Ishikawa (cell line): ENCODE data around the gene ZCCHC7.

Experiments used
- CEBPB ChIP-seq: IDR thresholded peaks from 2 replicates; pipeline ENCODE4 v1.6.1; 2012
- CREB1 ChIP-seq: IDR thresholded peaks from 2 replicates; pipeline ENCODE4 v1.6.1; 2012; ENCODE audit warnings: low read depth
- EP300 ChIP-seq: IDR thresholded peaks from 2 replicates; pipeline ENCODE4 v1.6.1; 2012; ENCODE audit warnings: borderline replicate concordance
- FOXM1 ChIP-seq: IDR thresholded peaks from 2 replicates; pipeline ENCODE4 v1.6.1; 2012; ENCODE audit warnings: low read depth, borderline replicate concordance
- NFIC ChIP-seq: IDR thresholded peaks from 2 replicates; pipeline ENCODE4 v1.6.1; 2012
- RAD21 ChIP-seq: IDR thresholded peaks from 2 replicates; pipeline ENCODE4 v1.6.1; 2012; ENCODE audit warnings: low read depth
- TAF1 ChIP-seq: IDR thresholded peaks from 2 replicates; pipeline ENCODE4 v1.6.1; 2012; ENCODE audit warnings: low read depth, mild to moderate bottlenecking
- TCF12 ChIP-seq: IDR thresholded peaks from 2 replicates; pipeline ENCODE4 v1.6.1; 2012; ENCODE audit warnings: low read depth
- TEAD4 ChIP-seq: IDR thresholded peaks from 2 replicates; pipeline ENCODE4 v1.6.1; 2012
- YY1 ChIP-seq: IDR thresholded peaks from 2 replicates; pipeline ENCODE4 v1.6.1; 2012; ENCODE audit warnings: low read depth
- ZBTB7A ChIP-seq: IDR thresholded peaks from 2 replicates; pipeline ENCODE4 v1.6.1; 2012; ENCODE audit warnings: low read depth
- TF ChIP-seq, protein P1 (sequence below): IDR thresholded peaks from 2 replicates; pipeline ENCODE4 v1.6.1; 2012; ENCODE audit warnings: low read depth, mild to moderate bottlenecking
- TF ChIP-seq, protein P2 (sequence below): IDR thresholded peaks from 2 replicates; pipeline ENCODE4 v1.6.1; 2012

DNA sequence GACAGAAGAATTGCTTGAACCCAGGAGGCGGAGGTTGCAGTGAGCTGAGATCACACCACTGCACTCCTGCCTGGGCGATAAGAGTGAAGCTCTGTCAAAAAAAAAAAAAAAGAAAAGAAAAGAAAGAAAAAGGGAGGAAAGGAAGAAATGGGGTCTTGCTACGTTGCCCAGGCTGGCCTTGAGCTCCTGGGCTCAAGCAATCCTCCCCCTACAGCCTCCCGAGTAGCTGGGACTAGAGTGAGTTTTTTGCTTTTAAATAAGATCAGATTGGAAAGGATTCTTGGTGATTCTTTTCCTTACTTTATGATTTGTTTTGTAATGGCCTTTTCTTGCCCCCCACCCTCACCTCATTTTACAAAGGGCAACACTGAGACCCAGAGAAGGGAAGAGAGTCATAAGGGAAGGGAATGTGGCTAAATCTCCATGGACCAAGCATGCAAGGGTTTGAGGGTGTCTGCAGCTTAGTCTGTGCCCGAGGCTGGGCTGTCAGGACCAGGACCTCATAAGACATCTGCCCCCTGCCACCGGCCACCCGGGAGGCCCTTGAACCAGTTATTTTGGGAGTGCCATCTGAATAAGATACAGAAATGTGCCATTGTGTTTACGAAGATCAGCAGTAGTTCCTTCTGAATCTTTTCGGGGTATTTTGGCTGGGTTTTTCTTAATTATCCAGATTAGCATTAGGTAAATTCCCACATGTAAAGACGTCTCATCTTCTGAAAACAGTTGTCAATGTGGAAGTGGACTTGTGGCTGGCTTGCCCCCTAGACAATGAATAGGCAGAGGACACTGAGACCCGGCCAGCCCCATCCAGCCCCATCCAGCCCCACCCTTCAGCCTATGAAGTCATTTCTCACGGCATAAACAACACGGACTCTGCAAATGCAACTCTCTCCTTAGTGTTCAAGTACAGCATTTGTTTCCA lies 257.6 kb downstream of the ZCCHC7 start:
- TF ChIP-seq CREB1 (no peak), TCF12 (no peak), ZBTB7A (no peak), EP300 (no peak), TEAD4 (no peak), YY1 (no peak), RAD21 (no peak), CEBPB (no peak), FOXM1 (no peak), TAF1 (no peak), NFIC (no peak)
- TF ChIP-seq, protein P1, sequence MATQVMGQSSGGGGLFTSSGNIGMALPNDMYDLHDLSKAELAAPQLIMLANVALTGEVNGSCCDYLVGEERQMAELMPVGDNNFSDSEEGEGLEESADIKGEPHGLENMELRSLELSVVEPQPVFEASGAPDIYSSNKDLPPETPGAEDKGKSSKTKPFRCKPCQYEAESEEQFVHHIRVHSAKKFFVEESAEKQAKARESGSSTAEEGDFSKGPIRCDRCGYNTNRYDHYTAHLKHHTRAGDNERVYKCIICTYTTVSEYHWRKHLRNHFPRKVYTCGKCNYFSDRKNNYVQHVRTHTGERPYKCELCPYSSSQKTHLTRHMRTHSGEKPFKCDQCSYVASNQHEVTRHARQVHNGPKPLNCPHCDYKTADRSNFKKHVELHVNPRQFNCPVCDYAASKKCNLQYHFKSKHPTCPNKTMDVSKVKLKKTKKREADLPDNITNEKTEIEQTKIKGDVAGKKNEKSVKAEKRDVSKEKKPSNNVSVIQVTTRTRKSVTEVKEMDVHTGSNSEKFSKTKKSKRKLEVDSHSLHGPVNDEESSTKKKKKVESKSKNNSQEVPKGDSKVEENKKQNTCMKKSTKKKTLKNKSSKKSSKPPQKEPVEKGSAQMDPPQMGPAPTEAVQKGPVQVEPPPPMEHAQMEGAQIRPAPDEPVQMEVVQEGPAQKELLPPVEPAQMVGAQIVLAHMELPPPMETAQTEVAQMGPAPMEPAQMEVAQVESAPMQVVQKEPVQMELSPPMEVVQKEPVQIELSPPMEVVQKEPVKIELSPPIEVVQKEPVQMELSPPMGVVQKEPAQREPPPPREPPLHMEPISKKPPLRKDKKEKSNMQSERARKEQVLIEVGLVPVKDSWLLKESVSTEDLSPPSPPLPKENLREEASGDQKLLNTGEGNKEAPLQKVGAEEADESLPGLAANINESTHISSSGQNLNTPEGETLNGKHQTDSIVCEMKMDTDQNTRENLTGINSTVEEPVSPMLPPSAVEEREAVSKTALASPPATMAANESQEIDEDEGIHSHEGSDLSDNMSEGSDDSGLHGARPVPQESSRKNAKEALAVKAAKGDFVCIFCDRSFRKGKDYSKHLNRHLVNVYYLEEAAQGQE: no peak
- TF ChIP-seq, protein P2, sequence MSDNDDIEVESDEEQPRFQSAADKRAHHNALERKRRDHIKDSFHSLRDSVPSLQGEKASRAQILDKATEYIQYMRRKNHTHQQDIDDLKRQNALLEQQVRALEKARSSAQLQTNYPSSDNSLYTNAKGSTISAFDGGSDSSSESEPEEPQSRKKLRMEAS: no peak
